AG09309 (cell line): Measurements from ENCODE around the gene SORL1-AS1.

Source experiments
- DNase-seq: peaks from one replicate; pipeline ENCODE4 v3.0.0-alpha.2; 2010; ENCODE audit warnings: low read depth
- H3K4me3 ChIP-seq: 2 replicates; pipeline ENCODE4 v1.5.1; 2011; ENCODE audit warnings: mild to moderate bottlenecking, low read depth, low read length, moderate library complexity; ENCODE audit not compliant: control insufficient read depth
- CTCF ChIP-seq: IDR thresholded peaks from 2 replicates; pipeline ENCODE4 v1.5.1; 2011; ENCODE audit warnings: mild to moderate bottlenecking, low read depth, low read length, inconsistent platforms; ENCODE audit not compliant: insufficient read depth, control insufficient read depth; ENCODE audit errors: missing control alignments

Gene SORL1-AS1

GRCh38 chr11:121474680-121475079, 21.9 kb upstream of the SORL1-AS1 start:
- TF ChIP-seq CTCF, result no peak
- H3K4me3 ChIP-seq, result no peak overlapping the region
- DNase-seq, result no peak

GRCh38 chr11:121473064-121473777, 20.5 kb upstream of the SORL1-AS1 start:
- peak; percentile 13 for DNase-seq
- TF ChIP-seq CTCF, result no peak
- no peak overlapping the region for H3K4me3 ChIP-seq

- DNase-seq, result no peak
- no peak overlapping the region for H3K4me3 ChIP-seq
- TF ChIP-seq CTCF, result no peak
These were observed 19.5 kb upstream of the SORL1-AS1 start for GRCh38 chr11:121472312-121472711.

GRCh38 chr11:121471167-121471566, 18.4 kb upstream of the SORL1-AS1 start:
- TF ChIP-seq CTCF, result no peak
- DNase-seq, result no peak
- H3K4me3 ChIP-seq, result no peak overlapping the region

GRCh38 chr11:121469910-121470309, 17.1 kb upstream of the SORL1-AS1 start:
- no peak for DNase-seq
- no peak overlapping the region for H3K4me3 ChIP-seq
- no peak for TF ChIP-seq CTCF

GRCh38 chr11:121467965-121468364, 15.2 kb upstream of the SORL1-AS1 start:
- H3K4me3 ChIP-seq, result no peak overlapping the region
- no peak for TF ChIP-seq CTCF
- no peak for DNase-seq
